ENCODE measurements around the gene NXPE4. TPM values are rescaled to one million over a fixed set of nuclear protein-coding genes. Genes with fewer than 3 reads are reported as not detected.

Gene NXPE4
- polyA plus RNA-seq, 1 donor from 2014 or later, result not detected

- H3K4me3 ChIP-seq (ENCODE audit: low read length), result no peak overlapping the region
- no peak overlapping the region for H3K9ac ChIP-seq (ENCODE audit: low read length)
- H3K9me2 ChIP-seq (ENCODE audit: insufficient read depth, low read length), result no peaks in the 10 kb centered on the region
- no peaks in the 10 kb centered on the region for H3K36me3 ChIP-seq (ENCODE audit: insufficient read depth, low read length)
- H3K4me2 ChIP-seq (ENCODE audit: low read length), result no peak overlapping the region
- H3F3A ChIP-seq (ENCODE audit: insufficient read depth, low read length, poor library complexity, severe bottlenecking), result no peaks in the 10 kb centered on the region
- no peaks in the 10 kb centered on the region for H3K27me3 ChIP-seq (ENCODE audit: insufficient read depth, low read depth, low read length)
- H2AFZ ChIP-seq (ENCODE audit: low read depth, low read length), result no peak overlapping the region
- no peak overlapping the region for H3K27ac ChIP-seq (ENCODE audit: low read length)
- TF ChIP-seq SMC3 (conservative IDR thresholded peaks at IDR 0.05; ENCODE audit: poor library complexity), result no peak
- TF ChIP-seq, protein P1, sequence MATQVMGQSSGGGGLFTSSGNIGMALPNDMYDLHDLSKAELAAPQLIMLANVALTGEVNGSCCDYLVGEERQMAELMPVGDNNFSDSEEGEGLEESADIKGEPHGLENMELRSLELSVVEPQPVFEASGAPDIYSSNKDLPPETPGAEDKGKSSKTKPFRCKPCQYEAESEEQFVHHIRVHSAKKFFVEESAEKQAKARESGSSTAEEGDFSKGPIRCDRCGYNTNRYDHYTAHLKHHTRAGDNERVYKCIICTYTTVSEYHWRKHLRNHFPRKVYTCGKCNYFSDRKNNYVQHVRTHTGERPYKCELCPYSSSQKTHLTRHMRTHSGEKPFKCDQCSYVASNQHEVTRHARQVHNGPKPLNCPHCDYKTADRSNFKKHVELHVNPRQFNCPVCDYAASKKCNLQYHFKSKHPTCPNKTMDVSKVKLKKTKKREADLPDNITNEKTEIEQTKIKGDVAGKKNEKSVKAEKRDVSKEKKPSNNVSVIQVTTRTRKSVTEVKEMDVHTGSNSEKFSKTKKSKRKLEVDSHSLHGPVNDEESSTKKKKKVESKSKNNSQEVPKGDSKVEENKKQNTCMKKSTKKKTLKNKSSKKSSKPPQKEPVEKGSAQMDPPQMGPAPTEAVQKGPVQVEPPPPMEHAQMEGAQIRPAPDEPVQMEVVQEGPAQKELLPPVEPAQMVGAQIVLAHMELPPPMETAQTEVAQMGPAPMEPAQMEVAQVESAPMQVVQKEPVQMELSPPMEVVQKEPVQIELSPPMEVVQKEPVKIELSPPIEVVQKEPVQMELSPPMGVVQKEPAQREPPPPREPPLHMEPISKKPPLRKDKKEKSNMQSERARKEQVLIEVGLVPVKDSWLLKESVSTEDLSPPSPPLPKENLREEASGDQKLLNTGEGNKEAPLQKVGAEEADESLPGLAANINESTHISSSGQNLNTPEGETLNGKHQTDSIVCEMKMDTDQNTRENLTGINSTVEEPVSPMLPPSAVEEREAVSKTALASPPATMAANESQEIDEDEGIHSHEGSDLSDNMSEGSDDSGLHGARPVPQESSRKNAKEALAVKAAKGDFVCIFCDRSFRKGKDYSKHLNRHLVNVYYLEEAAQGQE (IDR thresholded peaks at IDR 0.05; ENCODE audit: borderline replicate concordance), result no peak
- TF ChIP-seq CTCF (IDR thresholded peaks at IDR 0.05; ENCODE audit: poor library complexity, severe bottlenecking), result no peak
- TF ChIP-seq EP300 (conservative IDR thresholded peaks at IDR 0.05; ENCODE audit: poor library complexity, severe bottlenecking), result no peak
- TF ChIP-seq POLR2AphosphoS5 (IDR thresholded peaks at IDR 0.05), result no peak
- TF ChIP-seq MXI1 (conservative IDR thresholded peaks at IDR 0.05; ENCODE audit: poor library complexity, severe bottlenecking), result no peak
- TF ChIP-seq TAF1 (IDR thresholded peaks at IDR 0.05; ENCODE audit: low read depth), result no peak
- no peak for TF ChIP-seq RAD21 (conservative IDR thresholded peaks at IDR 0.05)
- H3K79me2 ChIP-seq (replicated peaks; ENCODE audit: insufficient read depth, low read length), result no peaks in the 10 kb centered on the region
- no peaks in the 10 kb centered on the region for H3K9me3 ChIP-seq (ENCODE audit: low read length)
- no peaks in the 10 kb centered on the region for H4K20me1 ChIP-seq (ENCODE audit: insufficient read depth)
Measured at GRCh38 chr11:114596175-114596919, 761 bp upstream of the NXPE4 start.

DNA sequence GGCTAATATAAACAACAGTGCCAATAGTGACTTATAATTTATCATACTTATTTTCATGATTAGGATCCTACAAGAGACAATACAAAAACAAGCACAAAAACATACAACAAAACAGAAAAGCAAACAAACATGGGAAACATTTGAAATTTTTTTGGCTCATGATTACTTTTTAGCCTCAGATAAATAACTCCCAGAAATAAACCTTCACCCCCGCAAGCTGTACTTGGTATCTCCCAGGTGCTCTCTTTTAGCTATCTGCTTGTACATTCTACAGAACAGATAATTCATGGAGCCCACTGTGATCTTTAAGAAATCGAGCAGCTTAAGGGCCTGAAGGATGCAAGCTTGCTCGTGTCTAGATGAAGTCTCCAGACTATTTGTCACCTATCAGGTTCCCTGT lies 883 bp downstream of the NXPE4 start:
- Histone ChIP-seq H3K9me2 (ENCODE audit: insufficient read depth, low read length) (no peaks in the 10 kb centered on the region), H3K36me3 (ENCODE audit: insufficient read depth, low read length) (no peaks in the 10 kb centered on the region), H3K4me3 (ENCODE audit: low read length) (no peak overlapping the region), H3K9ac (ENCODE audit: low read length) (no peak overlapping the region), H2AFZ (ENCODE audit: low read depth, low read length) (no peak overlapping the region), H3K79me2 (replicated peaks; ENCODE audit: insufficient read depth, low read length) (no peaks in the 10 kb centered on the region), H3K27ac (ENCODE audit: low read length) (no peak overlapping the region), H3F3A (ENCODE audit: insufficient read depth, low read length, poor library complexity, severe bottlenecking) (no peaks in the 10 kb centered on the region), H4K20me1 (ENCODE audit: insufficient read depth) (no peaks in the 10 kb centered on the region), H3K27me3 (ENCODE audit: insufficient read depth, low read depth, low read length) (no peaks in the 10 kb centered on the region), H3K9me3 (ENCODE audit: low read length) (no peaks in the 10 kb centered on the region), H3K4me2 (ENCODE audit: low read length) (no peak overlapping the region)
- TF ChIP-seq SMC3 (conservative IDR thresholded peaks at IDR 0.05; ENCODE audit: poor library complexity) (no peak), EP300 (conservative IDR thresholded peaks at IDR 0.05; ENCODE audit: poor library complexity, severe bottlenecking) (no peak), MXI1 (conservative IDR thresholded peaks at IDR 0.05; ENCODE audit: poor library complexity, severe bottlenecking) (no peak), RAD21 (conservative IDR thresholded peaks at IDR 0.05) (no peak), CTCF (IDR thresholded peaks at IDR 0.05; ENCODE audit: poor library complexity, severe bottlenecking) (no peak), POLR2AphosphoS5 (IDR thresholded peaks at IDR 0.05) (no peak), TAF1 (IDR thresholded peaks at IDR 0.05; ENCODE audit: low read depth) (no peak), EZH2 (IDR thresholded peaks at IDR 0.05; ENCODE audit: borderline replicate concordance, insufficient read depth, low read length, poor library complexity, severe bottlenecking) (no peak)
- TF ChIP-seq, protein P1 (IDR thresholded peaks at IDR 0.05; ENCODE audit: borderline replicate concordance), result no peak
